Ovary (tissue), 3 donors: Measurements from ENCODE around the gene LAMC3.

ENCODE experiments used
- CTCF ChIP-seq, 3 donors: fragments of 450-650 bp in 2 of 3; fragments of 200-600 bp in 1 of 3; IDR thresholded peaks; one replicate each; pipeline versions ENCODE4 v1.5.1 to v1.8.0; 2016 to 2022; ENCODE audit warnings: antibody characterized with exemption in 3 of 3, mild to moderate bottlenecking in 1 of 3
- EP300 ChIP-seq: sonication (generic); formaldehyde crosslinking; IDR thresholded peaks from one replicate; pipeline ENCODE4 v1.6.1; 2017; ENCODE audit warnings: antibody characterized with exemption
- donor health status: DM: no; HTN: no; CAD: no.

DNA sequence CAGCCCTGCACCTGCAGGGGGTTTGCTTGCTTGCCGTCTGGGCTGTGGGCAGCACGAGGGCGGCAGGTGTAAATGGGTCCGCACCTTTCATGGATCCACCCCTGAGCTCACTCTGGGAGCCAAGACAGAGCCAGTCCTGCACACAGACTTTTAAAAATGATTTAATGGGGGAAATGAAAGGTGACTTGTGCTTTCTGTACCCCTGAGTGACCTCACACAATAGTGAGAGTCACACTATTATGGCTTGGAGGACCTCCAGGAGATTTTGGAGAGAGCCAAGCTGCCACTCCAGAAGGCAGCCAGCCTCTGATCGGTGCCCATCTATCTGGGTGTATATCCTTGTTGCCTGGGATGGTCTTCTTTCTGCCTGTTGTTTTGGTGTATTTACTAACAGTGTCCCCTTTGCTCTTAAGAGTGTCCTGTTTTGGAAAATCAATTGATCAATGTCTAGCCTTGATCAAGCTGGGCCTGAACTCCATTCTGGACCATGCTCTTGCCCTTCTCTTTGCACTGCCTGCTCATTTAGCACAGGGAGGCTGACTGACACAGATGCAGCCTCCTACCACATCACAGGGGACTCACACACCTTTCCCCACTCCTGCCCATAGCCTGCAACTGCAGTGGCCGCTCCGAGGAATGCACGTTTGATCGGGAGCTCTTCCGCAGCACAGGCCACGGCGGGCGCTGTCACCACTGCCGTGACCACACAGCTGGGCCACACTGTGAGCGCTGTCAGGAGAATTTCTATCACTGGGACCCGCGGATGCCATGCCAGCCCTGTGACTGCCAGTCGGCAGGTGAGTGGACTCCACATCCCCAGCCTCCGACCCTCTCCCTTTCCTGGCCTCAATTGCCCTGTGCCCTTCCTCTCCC lies 29.5 kb downstream of the LAMC3 start:
- TF ChIP-seq CTCF (IDR thresholded peaks at IDR 0.05): no peak
- TF ChIP-seq EP300: no peak
